Esophagus squamous epithelium (tissue), 5 donors: ENCODE measurements around the gene BCL2. TPM values are rescaled to one million over a fixed set of nuclear protein-coding genes. Genes with fewer than 3 reads are reported as not detected.

ENCODE experiments used
- DNase-seq: peaks from one replicate; lab custom pipeline; 2025; lab: John Stamatoyannopoulos, UW
- H3K27ac ChIP-seq, 4 donors: fragments of 200-600 bp; sonication (generic); one replicate each; pipeline ENCODE4 v1.5.1; 2016 to 2019; ENCODE audit warnings: mild to moderate bottlenecking in 1 of 4
- H3K27me3 ChIP-seq, 4 donors: fragments of 200-600 bp; sonication (generic); 1 replicate in 3 of 4; 2 replicates in 1 of 4; pipeline versions ENCODE4 v1.5.1 to v1.6.0; 2017 to 2021; ENCODE audit warnings: antibody characterized with exemption in 1 of 4
- H3K36me3 ChIP-seq, 3 donors: fragments of 200-600 bp; sonication (generic); one replicate each; pipeline ENCODE4 v1.5.1; 2016 to 2019
- H3K4me1 ChIP-seq, 3 donors: fragments of 200-600 bp; sonication (generic); one replicate each; pipeline ENCODE4 v1.5.1; 2017 to 2019
- H3K4me3 ChIP-seq, 4 donors: fragments of 200-600 bp; sonication (generic); 1 replicate in 3 of 4; 2 replicates in 1 of 4; pipeline ENCODE4 v1.5.1; 2016 to 2019; ENCODE audit warnings: mild to moderate bottlenecking in 2 of 4, moderate library complexity in 1 of 4
- H3K9me3 ChIP-seq, 3 donors: fragments of 200-600 bp; sonication (generic); one replicate each; pipeline ENCODE4 v1.5.1; 2016 to 2019
- POLR2A ChIP-seq, 4 donors: fragments of 450-650 bp; IDR thresholded peaks; one replicate each; pipeline ENCODE4 v1.6.1; 2017; ENCODE audit warnings: antibody characterized with exemption in 4 of 4, mild to moderate bottlenecking in 4 of 4, moderate library complexity in 3 of 4
- WGBS, 2 donors: methylation state at CpG; one replicate each; pipeline ENCODE4 v1.1.5; 2018; 5-methylcytosine and 5-hydroxymethylcytosine counted together
- intact Hi-C: fragments of 100-400 bp; cut with DNase I; formaldehyde crosslinking; loops from one replicate; pipeline ENCODE4 v1.15.0; 2022
- total RNA-seq, 4 donors: library from RNA; depleted of rRNA; stranded (reverse); fragments of >200 nt; gene quantifications; one replicate each; pipeline ENCODE4 v1.1.0, GENCODE V29; 2016
- TF ChIP-seq, protein P1 (sequence below), 6 experiments: fragments of 450-650 bp in 4 of 6; fragments of 200-600 bp in 2 of 6; sonication (generic) in 2 of 6; IDR thresholded peaks; one replicate each; pipeline ENCODE4 v1.5.1; 2016 to 2019; ENCODE audit warnings: antibody characterized with exemption in 6 of 6, mild to moderate bottlenecking in 4 of 6, moderate library complexity in 4 of 6
- donor health status: DM: yes; HTN: yes; CAD: no.

BCL2 gene
- total RNA-seq, 4 donors from 2014 or later = 3.1 to 17.4 (median 4.2) TPM

GRCh38 chr18:63091671-63092364 lies 227.8 kb downstream of the BCL2 start:
- Histone ChIP-seq H3K4me3 (no peak overlapping the region), H3K4me1 (peaks cover 0 to 9% (median 0%) of the 10 kb centered on the region in 3 donors), H3K27ac (no peak overlapping the region), H3K9me3 (no peaks in the 10 kb centered on the region), H3K36me3 (no peaks in the 10 kb centered on the region), H3K27me3 (peaks cover 0 to 19% (median 0%) of the 10 kb centered on the region in 4 donors)
- intact Hi-C loops = no loop called here
- WGBS, 2 donors = 88 to 95% methylated on average over 4 of the region's 4 CpGs
- TF ChIP-seq, protein P1, sequence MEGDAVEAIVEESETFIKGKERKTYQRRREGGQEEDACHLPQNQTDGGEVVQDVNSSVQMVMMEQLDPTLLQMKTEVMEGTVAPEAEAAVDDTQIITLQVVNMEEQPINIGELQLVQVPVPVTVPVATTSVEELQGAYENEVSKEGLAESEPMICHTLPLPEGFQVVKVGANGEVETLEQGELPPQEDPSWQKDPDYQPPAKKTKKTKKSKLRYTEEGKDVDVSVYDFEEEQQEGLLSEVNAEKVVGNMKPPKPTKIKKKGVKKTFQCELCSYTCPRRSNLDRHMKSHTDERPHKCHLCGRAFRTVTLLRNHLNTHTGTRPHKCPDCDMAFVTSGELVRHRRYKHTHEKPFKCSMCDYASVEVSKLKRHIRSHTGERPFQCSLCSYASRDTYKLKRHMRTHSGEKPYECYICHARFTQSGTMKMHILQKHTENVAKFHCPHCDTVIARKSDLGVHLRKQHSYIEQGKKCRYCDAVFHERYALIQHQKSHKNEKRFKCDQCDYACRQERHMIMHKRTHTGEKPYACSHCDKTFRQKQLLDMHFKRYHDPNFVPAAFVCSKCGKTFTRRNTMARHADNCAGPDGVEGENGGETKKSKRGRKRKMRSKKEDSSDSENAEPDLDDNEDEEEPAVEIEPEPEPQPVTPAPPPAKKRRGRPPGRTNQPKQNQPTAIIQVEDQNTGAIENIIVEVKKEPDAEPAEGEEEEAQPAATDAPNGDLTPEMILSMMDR (IDR thresholded peaks at IDR 0.05) = no peak
- no peak for TF ChIP-seq POLR2A (IDR thresholded peaks at IDR 0.05)
- DNase-seq = no peak

GRCh38 chr18:63090334-63090733 lies 229.2 kb downstream of the BCL2 start:
- TF ChIP-seq, protein P1 (IDR thresholded peaks at IDR 0.05) = no peak
- no peak for TF ChIP-seq POLR2A (IDR thresholded peaks at IDR 0.05)
- intact Hi-C loops = no loop called here
- Histone ChIP-seq H3K4me3 (no peak overlapping the region), H3K27ac (no peak overlapping the region), H3K4me1 (peaks cover 0 to 9% (median 0%) of the 10 kb centered on the region in 3 donors), H3K36me3 (no peaks in the 10 kb centered on the region), H3K27me3 (peaks cover 0 to 15% (median 0%) of the 10 kb centered on the region in 4 donors), H3K9me3 (no peaks in the 10 kb centered on the region)
- WGBS, 2 donors = 50 to 62% methylated on average over 10 to 12 of the region's 12 CpGs
- no peak for DNase-seq

DNA sequence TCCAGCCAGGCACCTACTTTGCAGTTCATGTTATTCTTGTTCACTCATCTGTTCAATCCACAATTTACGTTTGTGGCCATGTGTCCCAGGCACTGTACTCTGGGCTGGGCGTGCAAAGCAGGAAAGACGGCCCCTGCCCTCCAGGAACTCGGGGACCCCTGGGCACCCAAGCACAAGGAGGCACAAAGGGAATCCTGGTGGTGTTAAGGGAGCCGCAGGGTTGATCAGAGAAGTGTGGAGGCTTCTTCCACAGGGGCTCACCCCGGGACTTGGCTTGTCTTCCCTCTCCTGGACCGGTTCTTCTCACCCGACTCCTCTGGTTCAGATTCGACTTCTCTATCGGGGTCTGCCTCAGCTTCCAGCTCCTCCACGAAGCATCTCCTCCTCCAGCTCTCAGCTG lies 230.5 kb downstream of the BCL2 start:
- peaks cover 0 to 10% (median 0%) of the 10 kb centered on the region in 4 donors for H3K27me3 ChIP-seq
- H3K36me3 ChIP-seq = no peaks in the 10 kb centered on the region
- no peaks in the 10 kb centered on the region for H3K9me3 ChIP-seq
- no peak overlapping the region for H3K4me3 ChIP-seq
- WGBS, 2 donors = 84 to 88% methylated on average over 8 of the region's 11 CpGs
- peaks cover 0 to 9% (median 0%) of the 10 kb centered on the region in 3 donors for H3K4me1 ChIP-seq
- DNase-seq = no peak
- no peak for TF ChIP-seq POLR2A (IDR thresholded peaks at IDR 0.05)
- TF ChIP-seq, protein P1 (IDR thresholded peaks at IDR 0.05) = no peak
- intact Hi-C loops = no loop called here
- no peak overlapping the region for H3K27ac ChIP-seq

DNA sequence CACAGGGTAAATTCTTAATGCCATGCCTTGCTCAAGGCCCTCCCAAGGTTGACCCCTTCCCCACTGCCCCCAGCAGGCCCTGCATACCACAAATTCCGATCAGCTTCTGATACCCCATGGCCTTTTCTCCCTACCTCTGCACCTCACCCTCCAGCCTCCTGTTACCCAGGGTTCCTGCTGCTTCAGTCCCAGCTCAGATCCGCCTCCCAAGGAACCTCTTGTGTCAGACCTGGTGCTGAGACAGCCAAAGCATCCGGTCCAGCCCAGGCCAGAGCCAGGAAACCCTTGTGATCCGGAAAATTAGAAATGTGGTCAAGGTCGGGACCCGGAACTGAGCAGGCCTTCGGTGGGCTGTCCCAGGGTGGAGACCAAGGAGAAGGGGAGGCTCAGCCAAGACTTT lies 231.3 kb downstream of the BCL2 start:
- WGBS, 2 donors = 83 to 92% methylated on average over 1 to 2 of the region's 7 CpGs
- H3K27me3 ChIP-seq = peaks cover 0 to 10% (median 0%) of the 10 kb centered on the region in 4 donors
- TF ChIP-seq, protein P1 (IDR thresholded peaks at IDR 0.05) = no peak
- no peak for TF ChIP-seq POLR2A (IDR thresholded peaks at IDR 0.05)
- peaks cover 0 to 9% (median 0%) of the 10 kb centered on the region in 3 donors for H3K4me1 ChIP-seq
- intact Hi-C loops = no loop called here
- no peak overlapping the region for H3K4me3 ChIP-seq
- no peak for DNase-seq
- H3K9me3 ChIP-seq = no peaks in the 10 kb centered on the region
- H3K27ac ChIP-seq = no peak overlapping the region
- H3K36me3 ChIP-seq = no peaks in the 10 kb centered on the region

- H3K9me3 ChIP-seq = no peaks in the 10 kb centered on the region
- H3K4me1 ChIP-seq = peaks cover 0 to 9% (median 0%) of the 10 kb centered on the region in 3 donors
- H3K4me3 ChIP-seq = no peak overlapping the region
- WGBS, 2 donors = 69 to 70% methylated on average over 9 to 10 of the region's 10 CpGs
- H3K36me3 ChIP-seq = no peaks in the 10 kb centered on the region
- intact Hi-C loops = no loop called here
- no peak for DNase-seq
- H3K27me3 ChIP-seq = peaks cover 0 to 9% (median 0%) of the 10 kb centered on the region in 4 donors
- H3K27ac ChIP-seq = no peak overlapping the region
- TF ChIP-seq, protein P1 (IDR thresholded peaks at IDR 0.05) = no peak
- no peak for TF ChIP-seq POLR2A (IDR thresholded peaks at IDR 0.05)
Measured at GRCh38 chr18:63087421-63088230, 231.9 kb downstream of the BCL2 start.
